Gastroesophageal sphincter (tissue), 3 donors: Measurements from ENCODE around the gene ALPP.
"Not testable (repeated sequence)": the region's sequence is repeated elsewhere in the genome, so short reads cannot be mapped to it uniquely, and the experiment has no call there.

Source experiments
- POLR2A ChIP-seq, 2 donors: fragments of 450-650 bp; IDR thresholded peaks; one replicate each; pipeline ENCODE4 v1.6.1; 2017; ENCODE audit warnings: antibody characterized with exemption in 2 of 2, mild to moderate bottlenecking in 2 of 2, moderate library complexity in 1 of 2
- TF ChIP-seq, protein P1 (sequence below), 4 experiments: fragments of 200-600 bp in 2 of 4; fragments of 450-650 bp in 2 of 4; sonication (generic) in 1 of 4; IDR thresholded peaks; one replicate each; pipeline ENCODE4 v1.5.1; 2017 to 2019; ENCODE audit warnings: antibody characterized with exemption in 4 of 4, mild to moderate bottlenecking in 2 of 4, moderate library complexity in 2 of 4

DNA sequence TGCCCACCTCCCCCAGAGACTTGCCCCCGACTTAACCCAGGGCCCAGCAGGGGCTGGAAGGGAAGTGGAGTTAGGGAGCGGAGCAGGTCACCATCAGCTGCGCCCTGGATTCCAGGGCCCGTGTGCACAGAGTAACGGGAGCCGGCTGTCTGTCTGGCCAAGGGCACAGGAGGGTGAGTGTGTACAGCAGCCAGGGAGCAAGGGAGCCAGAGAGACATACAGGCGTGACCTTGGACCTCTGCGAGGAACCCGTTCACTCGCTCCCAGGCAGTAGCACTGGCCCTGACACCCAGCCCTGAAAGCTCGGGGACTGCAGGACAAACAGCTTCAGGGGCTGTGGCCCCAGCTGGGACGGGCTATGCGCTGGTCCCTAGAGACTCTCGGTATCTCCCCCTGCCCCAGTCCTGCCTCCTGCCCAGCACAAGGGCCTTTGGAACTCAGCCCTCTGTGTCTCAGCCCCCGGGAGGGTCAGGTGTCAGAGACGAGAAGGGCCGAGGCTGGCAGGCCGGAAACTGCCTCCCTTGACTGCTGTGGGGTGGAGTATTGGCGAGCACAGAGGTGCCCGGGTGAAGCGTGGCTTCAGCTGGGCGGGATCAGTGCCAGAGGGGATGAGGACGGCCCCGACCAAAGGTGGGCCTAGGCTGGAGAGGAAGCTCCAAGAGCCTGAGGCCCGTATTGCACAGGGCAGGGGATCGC, 46.2 kb upstream of the ALPP start:
- TF ChIP-seq POLR2A (IDR thresholded peaks at IDR 0.05): not testable (repeated sequence)
- TF ChIP-seq, protein P1, sequence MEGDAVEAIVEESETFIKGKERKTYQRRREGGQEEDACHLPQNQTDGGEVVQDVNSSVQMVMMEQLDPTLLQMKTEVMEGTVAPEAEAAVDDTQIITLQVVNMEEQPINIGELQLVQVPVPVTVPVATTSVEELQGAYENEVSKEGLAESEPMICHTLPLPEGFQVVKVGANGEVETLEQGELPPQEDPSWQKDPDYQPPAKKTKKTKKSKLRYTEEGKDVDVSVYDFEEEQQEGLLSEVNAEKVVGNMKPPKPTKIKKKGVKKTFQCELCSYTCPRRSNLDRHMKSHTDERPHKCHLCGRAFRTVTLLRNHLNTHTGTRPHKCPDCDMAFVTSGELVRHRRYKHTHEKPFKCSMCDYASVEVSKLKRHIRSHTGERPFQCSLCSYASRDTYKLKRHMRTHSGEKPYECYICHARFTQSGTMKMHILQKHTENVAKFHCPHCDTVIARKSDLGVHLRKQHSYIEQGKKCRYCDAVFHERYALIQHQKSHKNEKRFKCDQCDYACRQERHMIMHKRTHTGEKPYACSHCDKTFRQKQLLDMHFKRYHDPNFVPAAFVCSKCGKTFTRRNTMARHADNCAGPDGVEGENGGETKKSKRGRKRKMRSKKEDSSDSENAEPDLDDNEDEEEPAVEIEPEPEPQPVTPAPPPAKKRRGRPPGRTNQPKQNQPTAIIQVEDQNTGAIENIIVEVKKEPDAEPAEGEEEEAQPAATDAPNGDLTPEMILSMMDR (IDR thresholded peaks at IDR 0.05): not testable (repeated sequence)
